Measurements from ENCODE around the gene TMEM222.

TMEM222 gene

GRCh38 chr1:27360159-27361043 lies 38.4 kb downstream of the TMEM222 start:
- TF ChIP-seq REST (IDR thresholded peaks at IDR 0.05; ENCODE audit: insufficient read depth in 1 of 2, low read depth in 2 of 2, low read length in 2 of 2) (no peak), TAF1 (IDR thresholded peaks at IDR 0.05; ENCODE audit: borderline replicate concordance, insufficient read depth, low read length) (no peak), SIN3A (IDR thresholded peaks at IDR 0.05; ENCODE audit: borderline replicate concordance, insufficient read depth, low read length) (no peak), FOXP2 (optimal IDR thresholded peaks at IDR 0.05; ENCODE audit: borderline replicate concordance, extremely low read depth, extremely low read length, insufficient read depth) (no peak), POLR2AphosphoS5 (IDR thresholded peaks at IDR 0.05; ENCODE audit: low read depth, low read length) (no peak)

GRCh38 chr1:27361044-27361402 lies 39.1 kb downstream of the TMEM222 start:
- TF ChIP-seq SIN3A (IDR thresholded peaks at IDR 0.05; ENCODE audit: borderline replicate concordance, insufficient read depth, low read length) (no peak), POLR2AphosphoS5 (IDR thresholded peaks at IDR 0.05; ENCODE audit: low read depth, low read length) (no peak), FOXP2 (optimal IDR thresholded peaks at IDR 0.05; ENCODE audit: borderline replicate concordance, extremely low read depth, extremely low read length, insufficient read depth) (no peak), TAF1 (IDR thresholded peaks at IDR 0.05; ENCODE audit: borderline replicate concordance, insufficient read depth, low read length) (no peak), REST (IDR thresholded peaks at IDR 0.05; ENCODE audit: insufficient read depth in 1 of 2, low read depth in 2 of 2, low read length in 2 of 2) (no peak)

- TF ChIP-seq SIN3A (IDR thresholded peaks at IDR 0.05; ENCODE audit: borderline replicate concordance, insufficient read depth, low read length) (no peak), POLR2AphosphoS5 (IDR thresholded peaks at IDR 0.05; ENCODE audit: low read depth, low read length) (no peak), REST (IDR thresholded peaks at IDR 0.05; ENCODE audit: insufficient read depth in 1 of 2, low read depth in 2 of 2, low read length in 2 of 2) (no peak), TAF1 (IDR thresholded peaks at IDR 0.05; ENCODE audit: borderline replicate concordance, insufficient read depth, low read length) (no peak), FOXP2 (optimal IDR thresholded peaks at IDR 0.05; ENCODE audit: borderline replicate concordance, extremely low read depth, extremely low read length, insufficient read depth) (no peak)
Observed at GRCh38 chr1:27361553-27361952, 39.6 kb downstream of the TMEM222 start.

GRCh38 chr1:27363766-27364695 lies 42.1 kb downstream of the TMEM222 start:
- TF ChIP-seq FOXP2 (optimal IDR thresholded peaks at IDR 0.05; ENCODE audit: borderline replicate concordance, extremely low read depth, extremely low read length, insufficient read depth), result no peak
- no peak for TF ChIP-seq TAF1 (IDR thresholded peaks at IDR 0.05; ENCODE audit: borderline replicate concordance, insufficient read depth, low read length)
- TF ChIP-seq SIN3A (IDR thresholded peaks at IDR 0.05; ENCODE audit: borderline replicate concordance, insufficient read depth, low read length), result no peak
- no peak for TF ChIP-seq REST (IDR thresholded peaks at IDR 0.05; ENCODE audit: insufficient read depth in 1 of 2, low read depth in 2 of 2, low read length in 2 of 2)
- no peak for TF ChIP-seq POLR2AphosphoS5 (IDR thresholded peaks at IDR 0.05; ENCODE audit: low read depth, low read length)

Measured in PFSK-1 (cell line).